Kidney (tissue), 14 donors: ENCODE results near the gene DUT. TPM values are rescaled to one million over a fixed set of nuclear protein-coding genes. Genes with fewer than 3 reads are reported as not detected.

Experiments used
- DNase-seq, 5 donors: peaks; one replicate each; pipeline ENCODE4 v3.0.0-alpha.2; 2013 to 2020
- FAIRE-seq: peaks from 2 replicates; lab custom pipeline; 2012; peaks lifted over from hg19 to GRCh38; lab: Jason Lieb, UNC
- H3K27ac ChIP-seq, 2 donors: one replicate each; pipeline ENCODE4 v1.7.0; 2013; ENCODE audit warnings: low read depth in 2 of 2, low read length in 2 of 2, inconsistent platforms in 1 of 2
- H3K27me3 ChIP-seq: one replicate; pipeline ENCODE4 v1.7.1; 2013; ENCODE audit warnings: low read length, inconsistent platforms; ENCODE audit not compliant: control insufficient read depth, insufficient read depth
- H3K36me3 ChIP-seq, 3 donors: one replicate each; pipeline versions ENCODE4 v1.7.0 to v1.7.1; 2013; ENCODE audit warnings: low read length in 3 of 3, control low read depth in 1 of 3, inconsistent platforms in 1 of 3; ENCODE audit not compliant: insufficient read depth in 3 of 3, control insufficient read depth in 2 of 3
- H3K4me1 ChIP-seq, 3 donors: one replicate each; pipeline versions ENCODE4 v1.7.0 to v1.7.1; 2013; ENCODE audit warnings: low read length in 3 of 3, inconsistent platforms in 1 of 3, low read depth in 1 of 3; ENCODE audit not compliant: control insufficient read depth in 2 of 3, insufficient read depth in 2 of 3
- H3K4me3 ChIP-seq, 3 donors: one replicate each; pipeline versions ENCODE4 v1.7.0 to v1.8.1; 2013; ENCODE audit warnings: low read length in 3 of 3, control low read depth in 1 of 3, inconsistent platforms in 1 of 3
- H3K9ac ChIP-seq, 3 donors: one replicate each; pipeline versions ENCODE4 v1.7.0 to v1.7.1; 2013; ENCODE audit warnings: low read length in 3 of 3, control low read depth in 1 of 3, inconsistent platforms in 1 of 3
- H3K9me3 ChIP-seq, 3 donors: one replicate each; pipeline versions ENCODE4 v1.7.0 to v1.7.1; 2013; ENCODE audit warnings: low read length in 3 of 3, control low read depth in 1 of 3, inconsistent platforms in 1 of 3; ENCODE audit not compliant: control insufficient read depth in 2 of 3, insufficient read depth in 1 of 3
- CTCF ChIP-seq: IDR thresholded peaks from 3 replicates; pipeline ENCODE4 v1.5.1; 2012; ENCODE audit warnings: mild to moderate bottlenecking, moderate library complexity, borderline replicate concordance; ENCODE audit not compliant: insufficient read depth; ENCODE audit errors: extremely low read depth
- intact Hi-C: fragments of 100-400 bp; cut with DNase I; formaldehyde crosslinking; loops from one replicate; pipeline ENCODE4 v1.11.1; 2022
- polyA plus RNA-seq: library from polyadenylated mRNA; stranded (reverse); fragments of 350-450 nt; fragmentation: Illumina TruSeq; extraction: RNeasy Lipid Tissue Mini Kit (QIAGEN cat#74804); gene quantifications from one replicate; pipeline ENCODE4 v1.2.3, GENCODE V29; 2014; ENCODE audit warnings: low read depth, low replicate concordance; ENCODE audit not compliant: insufficient read depth
- total RNA-seq: library from RNA; stranded (reverse); fragmentation: NEBNext Ultra II Directional; extraction: Animal tissue kit (Norgen Biotek cat#: 25700); gene quantifications from one replicate; pipeline ENCODE4 v1.2.1, GENCODE V29; 2021
- donor health status: control.
- donor health status: control.
- donor health status: control.
- donor health status: control.
- donor health status: control.
- donor health status: DM: yes; HTN: yes; CAD: no.
- donor health status: Normal renal cell carcinoma (clear cell type).

DUT gene
- total and polyA plus RNA-seq, 2 donors from 2014 or later, result 85.6 to 95.5 TPM

- Histone ChIP-seq H3K9me3 (no peaks in the 10 kb centered on the region), H3K27ac (no peak overlapping the region), H3K36me3 (no peaks in the 10 kb centered on the region), H3K4me1 (no peaks in the 10 kb centered on the region), H3K4me3 (no peak overlapping the region), H3K27me3 (no peaks in the 10 kb centered on the region), H3K9ac (no peak overlapping the region)
- intact Hi-C loops, result no loop called here
- DNase-seq (no peak), FAIRE-seq (no peak)
- TF ChIP-seq CTCF, result no peak
These were observed 40.7 kb downstream of the DUT start for GRCh38 chr15:48371961-48372360.

- Histone ChIP-seq H3K36me3 (no peaks in the 10 kb centered on the region), H3K27ac (no peak overlapping the region), H3K9ac (no peak overlapping the region), H3K27me3 (no peaks in the 10 kb centered on the region), H3K4me3 (no peak overlapping the region), H3K9me3 (no peaks in the 10 kb centered on the region), H3K4me1 (no peaks in the 10 kb centered on the region)
- no peak for FAIRE-seq
- DNase-seq, result no peak
- intact Hi-C loops, result no loop called here
- TF ChIP-seq CTCF, result no peak
These were observed 42.7 kb downstream of the DUT start for GRCh38 chr15:48373821-48374451.

GRCh38 chr15:48374472-48374871 is 43.2 kb downstream of the DUT start:
- TF ChIP-seq CTCF, result no peak
- no peak for FAIRE-seq
- no peak overlapping the region for H3K9ac ChIP-seq
- H3K27me3 ChIP-seq, result no peaks in the 10 kb centered on the region
- no peaks in the 10 kb centered on the region for H3K36me3 ChIP-seq
- DNase-seq, result no peak
- H3K4me1 ChIP-seq, result no peaks in the 10 kb centered on the region
- H3K4me3 ChIP-seq, result no peak overlapping the region
- intact Hi-C loops, result no loop called here
- H3K27ac ChIP-seq, result no peak overlapping the region
- H3K9me3 ChIP-seq, result no peaks in the 10 kb centered on the region

- TF ChIP-seq CTCF, result no peak
- no peaks in the 10 kb centered on the region for H3K4me1 ChIP-seq
- no peaks in the 10 kb centered on the region for H3K27me3 ChIP-seq
- FAIRE-seq (no peak), DNase-seq (no peak)
- H3K9me3 ChIP-seq, result no peaks in the 10 kb centered on the region
- intact Hi-C loops, result no loop called here
- no peaks in the 10 kb centered on the region for H3K36me3 ChIP-seq
- no peak overlapping the region for H3K27ac ChIP-seq
- no peak overlapping the region for H3K4me3 ChIP-seq
- H3K9ac ChIP-seq, result no peak overlapping the region
These were observed 44.5 kb downstream of the DUT start for GRCh38 chr15:48375767-48376166.
